Ishikawa (cell line): ENCODE data around the gene TMEM62.

ENCODE experiments used
- CEBPB ChIP-seq: IDR thresholded peaks from 2 replicates; pipeline ENCODE4 v1.6.1; 2012
- CREB1 ChIP-seq: IDR thresholded peaks from 2 replicates; pipeline ENCODE4 v1.6.1; 2012; ENCODE audit warnings: low read depth
- EGR1 ChIP-seq: IDR thresholded peaks from 2 replicates; pipeline ENCODE4 v1.6.1; 2012
- EP300 ChIP-seq: IDR thresholded peaks from 2 replicates; pipeline ENCODE4 v1.6.1; 2012; ENCODE audit warnings: borderline replicate concordance
- FOXM1 ChIP-seq: IDR thresholded peaks from 2 replicates; pipeline ENCODE4 v1.6.1; 2012; ENCODE audit warnings: low read depth, borderline replicate concordance
- NFIC ChIP-seq: IDR thresholded peaks from 2 replicates; pipeline ENCODE4 v1.6.1; 2012
- RAD21 ChIP-seq: IDR thresholded peaks from 2 replicates; pipeline ENCODE4 v1.6.1; 2012; ENCODE audit warnings: low read depth
- TAF1 ChIP-seq: IDR thresholded peaks from 2 replicates; pipeline ENCODE4 v1.6.1; 2012; ENCODE audit warnings: low read depth, mild to moderate bottlenecking
- TCF12 ChIP-seq: IDR thresholded peaks from 2 replicates; pipeline ENCODE4 v1.6.1; 2012; ENCODE audit warnings: low read depth
- TEAD4 ChIP-seq: IDR thresholded peaks from 2 replicates; pipeline ENCODE4 v1.6.1; 2012
- YY1 ChIP-seq: IDR thresholded peaks from 2 replicates; pipeline ENCODE4 v1.6.1; 2012; ENCODE audit warnings: low read depth
- ZBTB7A ChIP-seq: IDR thresholded peaks from 2 replicates; pipeline ENCODE4 v1.6.1; 2012; ENCODE audit warnings: low read depth
- TF ChIP-seq, protein P1 (sequence below): IDR thresholded peaks from 2 replicates; pipeline ENCODE4 v1.6.1; 2012; ENCODE audit warnings: low read depth, mild to moderate bottlenecking
- TF ChIP-seq, protein P2 (sequence below): IDR thresholded peaks from 2 replicates; pipeline ENCODE4 v1.6.1; 2012
- TF ChIP-seq, protein P3 (sequence below): IDR thresholded peaks from 2 replicates; pipeline ENCODE4 v1.6.1; 2012

TMEM62 gene

DNA sequence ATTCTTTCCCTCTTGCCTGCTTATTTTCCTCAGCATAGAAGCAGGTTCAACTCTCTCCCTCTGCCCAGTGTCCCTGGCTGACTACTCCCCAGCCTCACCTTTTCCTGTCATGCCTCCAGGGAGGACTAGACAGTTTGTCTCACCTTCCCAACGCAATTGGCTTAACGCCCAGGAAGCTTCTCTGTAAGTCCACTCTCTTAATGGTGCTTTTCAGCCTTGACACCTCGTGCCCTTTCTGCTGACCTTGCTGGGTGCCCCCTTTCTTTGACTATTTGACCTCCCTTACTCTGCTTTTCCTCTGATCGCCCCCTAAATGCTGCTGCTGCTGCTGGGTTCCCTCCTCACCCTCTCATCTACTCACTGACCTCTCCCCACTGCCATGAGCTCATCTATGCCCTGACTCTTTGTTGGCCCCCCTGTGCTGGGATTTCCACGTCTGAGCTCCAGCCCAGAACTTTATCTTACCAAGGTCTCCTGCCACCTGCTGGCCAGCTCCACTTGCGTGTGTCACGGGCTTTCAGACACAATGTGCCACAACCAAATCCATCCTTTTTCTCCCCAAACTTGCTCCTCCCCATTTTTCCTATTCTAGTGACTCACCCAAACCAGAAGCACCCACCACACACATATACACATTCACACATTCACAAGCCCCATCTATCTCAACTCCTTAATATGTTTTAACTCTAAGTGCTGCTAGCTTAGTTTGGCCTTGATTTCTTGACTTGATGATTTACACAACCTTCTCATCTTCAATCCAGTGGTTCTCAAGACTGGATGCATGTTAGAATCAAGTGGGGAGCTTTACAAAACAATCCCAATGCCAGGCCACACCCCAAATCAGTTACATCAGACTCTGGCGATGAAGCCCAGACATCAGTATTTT, 70.9 kb downstream of the TMEM62 start:
- TF ChIP-seq, protein P1, sequence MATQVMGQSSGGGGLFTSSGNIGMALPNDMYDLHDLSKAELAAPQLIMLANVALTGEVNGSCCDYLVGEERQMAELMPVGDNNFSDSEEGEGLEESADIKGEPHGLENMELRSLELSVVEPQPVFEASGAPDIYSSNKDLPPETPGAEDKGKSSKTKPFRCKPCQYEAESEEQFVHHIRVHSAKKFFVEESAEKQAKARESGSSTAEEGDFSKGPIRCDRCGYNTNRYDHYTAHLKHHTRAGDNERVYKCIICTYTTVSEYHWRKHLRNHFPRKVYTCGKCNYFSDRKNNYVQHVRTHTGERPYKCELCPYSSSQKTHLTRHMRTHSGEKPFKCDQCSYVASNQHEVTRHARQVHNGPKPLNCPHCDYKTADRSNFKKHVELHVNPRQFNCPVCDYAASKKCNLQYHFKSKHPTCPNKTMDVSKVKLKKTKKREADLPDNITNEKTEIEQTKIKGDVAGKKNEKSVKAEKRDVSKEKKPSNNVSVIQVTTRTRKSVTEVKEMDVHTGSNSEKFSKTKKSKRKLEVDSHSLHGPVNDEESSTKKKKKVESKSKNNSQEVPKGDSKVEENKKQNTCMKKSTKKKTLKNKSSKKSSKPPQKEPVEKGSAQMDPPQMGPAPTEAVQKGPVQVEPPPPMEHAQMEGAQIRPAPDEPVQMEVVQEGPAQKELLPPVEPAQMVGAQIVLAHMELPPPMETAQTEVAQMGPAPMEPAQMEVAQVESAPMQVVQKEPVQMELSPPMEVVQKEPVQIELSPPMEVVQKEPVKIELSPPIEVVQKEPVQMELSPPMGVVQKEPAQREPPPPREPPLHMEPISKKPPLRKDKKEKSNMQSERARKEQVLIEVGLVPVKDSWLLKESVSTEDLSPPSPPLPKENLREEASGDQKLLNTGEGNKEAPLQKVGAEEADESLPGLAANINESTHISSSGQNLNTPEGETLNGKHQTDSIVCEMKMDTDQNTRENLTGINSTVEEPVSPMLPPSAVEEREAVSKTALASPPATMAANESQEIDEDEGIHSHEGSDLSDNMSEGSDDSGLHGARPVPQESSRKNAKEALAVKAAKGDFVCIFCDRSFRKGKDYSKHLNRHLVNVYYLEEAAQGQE = no peak
- TF ChIP-seq RAD21 = peak; percentile 57

DNA sequence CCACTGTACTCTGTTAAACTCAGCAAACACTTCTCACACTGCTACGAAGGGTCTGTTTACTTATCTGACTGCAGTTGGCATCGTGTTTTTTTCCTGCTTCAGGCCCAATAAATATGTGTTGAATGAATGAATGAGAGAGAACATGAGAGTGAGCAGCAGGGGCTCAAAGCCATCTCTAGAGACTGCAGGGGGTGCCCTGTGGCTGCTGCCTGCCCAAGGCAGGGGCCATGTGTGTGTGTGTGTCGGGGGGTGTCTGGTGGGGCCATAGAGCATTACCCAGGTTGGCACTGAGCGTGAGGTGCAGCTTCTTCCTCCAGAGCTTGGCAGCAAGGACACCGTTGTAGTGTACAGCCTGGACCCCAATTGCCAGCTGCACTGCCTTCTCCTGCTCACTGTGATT, 72.7 kb downstream of the TMEM62 start:
- TF ChIP-seq CEBPB = no peak
- TF ChIP-seq, protein P2, sequence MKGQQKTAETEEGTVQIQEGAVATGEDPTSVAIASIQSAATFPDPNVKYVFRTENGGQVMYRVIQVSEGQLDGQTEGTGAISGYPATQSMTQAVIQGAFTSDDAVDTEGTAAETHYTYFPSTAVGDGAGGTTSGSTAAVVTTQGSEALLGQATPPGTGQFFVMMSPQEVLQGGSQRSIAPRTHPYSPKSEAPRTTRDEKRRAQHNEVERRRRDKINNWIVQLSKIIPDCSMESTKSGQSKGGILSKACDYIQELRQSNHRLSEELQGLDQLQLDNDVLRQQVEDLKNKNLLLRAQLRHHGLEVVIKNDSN = no peak
- TF ChIP-seq FOXM1 = no peak
- TF ChIP-seq YY1 = no peak
- TF ChIP-seq EGR1 = no peak
- no peak for TF ChIP-seq EP300
- TF ChIP-seq TEAD4 = no peak
- TF ChIP-seq NFIC = no peak
- TF ChIP-seq, protein P3, sequence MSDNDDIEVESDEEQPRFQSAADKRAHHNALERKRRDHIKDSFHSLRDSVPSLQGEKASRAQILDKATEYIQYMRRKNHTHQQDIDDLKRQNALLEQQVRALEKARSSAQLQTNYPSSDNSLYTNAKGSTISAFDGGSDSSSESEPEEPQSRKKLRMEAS = no peak
- no peak for TF ChIP-seq TCF12
- TF ChIP-seq, protein P1 = no peak
- no peak for TF ChIP-seq RAD21
- no peak for TF ChIP-seq CREB1

DNA sequence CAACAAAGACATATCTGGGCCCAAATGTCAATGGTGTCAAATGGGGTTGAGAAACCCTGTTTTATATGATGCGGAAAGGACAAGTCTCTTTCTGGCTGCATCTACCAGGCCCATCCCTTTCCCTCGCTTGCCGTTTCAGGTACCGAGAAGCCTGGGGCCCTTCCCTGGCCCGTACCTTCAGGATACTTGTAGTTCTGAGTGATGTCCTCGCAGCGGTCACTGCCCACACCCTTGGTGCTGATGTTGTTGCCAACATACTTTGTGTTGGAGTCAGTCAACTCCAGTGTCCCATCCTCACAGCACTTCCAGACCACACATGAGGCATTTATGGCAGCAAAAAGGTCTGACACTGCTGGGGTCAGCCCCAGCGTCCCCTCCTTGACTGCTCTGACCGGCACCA, 73.6 kb downstream of the TMEM62 start:
- TF ChIP-seq FOXM1 (no peak), CREB1 (no peak), NFIC (no peak), RAD21 (no peak)
- TF ChIP-seq, protein P1 = no peak

DNA sequence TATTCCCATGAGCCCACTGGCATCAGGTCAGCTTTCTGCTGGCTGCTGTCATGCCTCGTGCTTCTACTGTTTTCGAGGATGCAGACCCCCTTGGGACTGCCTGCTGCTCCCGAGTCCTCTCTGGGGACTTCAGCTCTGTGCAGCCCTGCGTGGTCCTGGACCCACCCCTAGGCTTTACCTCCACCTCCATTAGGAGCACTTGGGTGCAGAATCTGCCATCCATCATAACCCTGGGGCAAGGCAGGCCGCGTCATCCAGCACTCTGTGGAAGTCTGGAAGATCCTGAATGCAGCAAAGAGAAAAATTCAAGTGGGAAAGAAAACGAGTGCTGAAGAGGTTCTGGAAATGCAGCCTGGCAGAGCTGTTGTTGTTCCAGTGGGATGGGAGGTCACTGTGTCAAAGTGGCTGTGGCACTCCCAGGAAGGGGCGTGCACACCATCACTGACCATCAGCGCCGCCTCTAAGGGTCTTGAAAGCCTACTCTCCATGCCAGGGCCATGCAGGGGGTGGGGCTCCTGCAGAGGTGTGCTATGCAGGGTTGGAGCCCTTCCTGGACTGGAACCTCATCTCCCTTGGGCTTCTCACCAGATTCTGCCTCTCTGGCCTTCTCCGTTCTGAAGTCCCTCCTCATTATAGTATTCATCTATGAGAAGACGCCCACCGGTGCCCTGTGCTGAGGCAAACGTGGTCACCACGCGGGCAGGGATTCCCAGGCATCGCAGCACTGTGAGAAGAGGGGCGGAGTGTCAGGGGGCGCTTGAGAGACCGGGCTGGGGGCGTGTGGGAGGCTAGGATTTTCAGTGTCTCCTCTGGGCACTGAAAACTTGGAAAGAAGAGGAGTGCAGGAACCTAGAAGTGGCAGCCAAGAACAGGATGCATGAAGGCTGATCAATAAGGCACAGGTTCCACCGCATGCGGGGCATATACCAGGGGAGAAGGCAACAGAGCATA, 74.9 kb downstream of the TMEM62 start:
- TF ChIP-seq, protein P2 = no peak
- TF ChIP-seq FOXM1 = no peak
- TF ChIP-seq ZBTB7A = no peak
- TF ChIP-seq TAF1 = no peak
- no peak for TF ChIP-seq RAD21
- TF ChIP-seq TEAD4 = no peak
- no peak for TF ChIP-seq YY1
- TF ChIP-seq EP300 = no peak
- no peak for TF ChIP-seq CREB1
- TF ChIP-seq NFIC = no peak
- TF ChIP-seq, protein P3 = no peak
- no peak for TF ChIP-seq CEBPB
- TF ChIP-seq TCF12 = no peak
- TF ChIP-seq, protein P1 = no peak
